CD4-positive, alpha-beta T cell treated with Interleukin-15 for 1 hour (primary cell): Measurements from ENCODE around the gene STRBP.

ENCODE experiments used
- DNase-seq: peaks from one replicate; pipeline ENCODE4 v3.0.0-alpha.2; 2020

The STRBP gene

GRCh38 chr9:123091459-123091858 lies 176.9 kb downstream of the STRBP start:
- no peak for DNase-seq

- DNase-seq: no peak
Observed at GRCh38 chr9:123090956-123091355, 177.4 kb downstream of the STRBP start.

- DNase-seq: no peak
Observed at GRCh38 chr9:123090198-123090896, 178.0 kb downstream of the STRBP start.

GRCh38 chr9:123089790-123090189 lies 178.6 kb downstream of the STRBP start:
- no peak for DNase-seq

- DNase-seq: no peak
Observed at GRCh38 chr9:123089040-123089439, 179.3 kb downstream of the STRBP start.

GRCh38 chr9:123087359-123087888 lies 181.0 kb downstream of the STRBP start:
- DNase-seq: no peak

- no peak for DNase-seq
Observed at GRCh38 chr9:123085916-123086315, 182.5 kb downstream of the STRBP start.

GRCh38 chr9:123084256-123084655 lies 184.1 kb downstream of the STRBP start:
- DNase-seq: no peak

- no peak for DNase-seq
Observed at GRCh38 chr9:123083680-123084079, 184.7 kb downstream of the STRBP start.

GRCh38 chr9:123081824-123082223 lies 186.6 kb downstream of the STRBP start:
- no peak for DNase-seq

- DNase-seq: no peak
Observed at GRCh38 chr9:123080444-123080843, 187.9 kb downstream of the STRBP start.

GRCh38 chr9:123074628-123075027 lies 193.8 kb downstream of the STRBP start:
- no peak for DNase-seq

GRCh38 chr9:123073991-123074422 lies 194.4 kb downstream of the STRBP start:
- DNase-seq: no peak

GRCh38 chr9:123073441-123073840 lies 194.9 kb downstream of the STRBP start:
- DNase-seq: no peak

GRCh38 chr9:123072407-123072995 lies 195.9 kb downstream of the STRBP start:
- DNase-seq: no peak
